Mesendoderm (in vitro differentiated cells): ENCODE measurements around the gene KCNF1.
A peak's percentile ranks its signal among the peaks of the same experiment; 100 is the strongest.

Source experiments
- DNase-seq: peaks from one replicate; pipeline ENCODE4 v3.0.0; 2013
- H2AK5ac ChIP-seq: 2 replicates; pipeline ENCODE4 v1.6.1; 2013; ENCODE audit warnings: low read length, inconsistent platforms
- H2BK120ac ChIP-seq: 2 replicates; pipeline ENCODE4 v1.6.1; 2013; ENCODE audit warnings: low read depth, mild to moderate bottlenecking, low read length, moderate library complexity, mixed read lengths
- H2BK15ac ChIP-seq: replicated peaks from 2 replicates; pipeline ENCODE4 v1.6.1; 2013; ENCODE audit warnings: low read depth, mild to moderate bottlenecking, moderate library complexity
- H2BK5ac ChIP-seq: 2 replicates; pipeline ENCODE4 v1.6.1; 2013; ENCODE audit warnings: low read length, inconsistent platforms
- H3K18ac ChIP-seq: 2 replicates; pipeline ENCODE4 v1.6.1; 2013; ENCODE audit warnings: mild to moderate bottlenecking, low read length, mixed read lengths
- H3K23ac ChIP-seq: one replicate; pipeline ENCODE4 v1.6.1; 2013; ENCODE audit warnings: low read length
- H3K27ac ChIP-seq: 2 replicates; pipeline ENCODE4 v1.5.1; 2013; ENCODE audit warnings: low read depth, mild to moderate bottlenecking, inconsistent platforms, low read length, moderate library complexity
- H3K27me3 ChIP-seq: 2 replicates; pipeline ENCODE4 v1.6.1; 2013; ENCODE audit warnings: low read length, control low read depth, mild to moderate bottlenecking, inconsistent platforms; ENCODE audit not compliant: insufficient read depth, poor library complexity
- H3K36me3 ChIP-seq: 2 replicates; pipeline ENCODE4 v1.6.1; 2013; ENCODE audit warnings: low read length, inconsistent platforms; ENCODE audit not compliant: control insufficient read depth, insufficient read depth
- H3K4ac ChIP-seq: one replicate; pipeline ENCODE4 v1.6.1; 2013; ENCODE audit warnings: low read depth, mild to moderate bottlenecking, low read length, moderate library complexity
- H3K4me1 ChIP-seq: 2 replicates; pipeline ENCODE4 v1.6.1; 2013; ENCODE audit warnings: low read depth, low read length, inconsistent platforms; ENCODE audit not compliant: control insufficient read depth
- H3K4me2 ChIP-seq: 2 replicates; pipeline ENCODE4 v1.6.1; 2013; ENCODE audit warnings: low read length
- H3K4me3 ChIP-seq: 2 replicates; pipeline ENCODE4 v1.5.1; 2013; ENCODE audit warnings: mild to moderate bottlenecking, low read length
- H3K56ac ChIP-seq: one replicate; pipeline ENCODE4 v1.6.1; 2013; ENCODE audit warnings: low read length
- H3K79me1 ChIP-seq: 2 replicates; pipeline ENCODE4 v1.6.1; 2013; ENCODE audit warnings: low read length, inconsistent platforms
- H3K79me2 ChIP-seq: 2 replicates; pipeline ENCODE4 v1.6.1; 2013; ENCODE audit warnings: mild to moderate bottlenecking, low read length; ENCODE audit not compliant: control insufficient read depth, insufficient read depth
- H3K9ac ChIP-seq: 2 replicates; pipeline ENCODE4 v1.6.1; 2013; ENCODE audit warnings: low read length, inconsistent platforms
- H4K5ac ChIP-seq: one replicate; pipeline ENCODE4 v1.6.1; 2013; ENCODE audit warnings: low read length
- H4K8ac ChIP-seq: one replicate; pipeline ENCODE4 v1.6.1; 2013; ENCODE audit warnings: low read depth, mild to moderate bottlenecking, control low read depth, low read length, moderate library complexity
- WGBS: extraction: QIAGEN DNeasy Blood & Tissue Kit; methylation state at CpG from one replicate; pipeline ENCODE4 v1.1.7; 2013; ENCODE audit warnings: low lambda C conversion rate, missing lambda C conversion rate; ENCODE audit not compliant: insufficient coverage; ENCODE audit errors: extremely low coverage; 5-methylcytosine and 5-hydroxymethylcytosine counted together

The KCNF1 gene

GRCh38 chr2:10894264-10894935, 17.3 kb upstream of the KCNF1 start:
- Histone ChIP-seq H3K79me1 (no peaks in the 10 kb centered on the region), H2BK15ac (no peak overlapping the region), H3K4ac (no peak overlapping the region), H4K5ac (no peak overlapping the region), H3K79me2 (no peaks in the 10 kb centered on the region), H3K4me1 (peaks cover 2% of the 10 kb centered on the region), H3K18ac (no peak overlapping the region), H4K8ac (no peak overlapping the region), H3K4me3 (no peak overlapping the region), H3K4me2 (no peak overlapping the region), H3K9ac (no peak overlapping the region), H2AK5ac (no peak overlapping the region), H3K23ac (no peak overlapping the region), H3K36me3 (no peaks in the 10 kb centered on the region), H3K56ac (no peak overlapping the region), H2BK120ac (no peak overlapping the region), H3K27ac (no peak overlapping the region), H3K27me3 (no peaks in the 10 kb centered on the region), H2BK5ac (no peak overlapping the region)
- peak; percentile 65 for DNase-seq
- WGBS = no CpG with 5 or more reads among the region's 4 CpGs

- no peak overlapping the region for H4K5ac ChIP-seq
- H3K36me3 ChIP-seq = no peaks in the 10 kb centered on the region
- H3K56ac ChIP-seq = no peak overlapping the region
- H4K8ac ChIP-seq = no peak overlapping the region
- H3K18ac ChIP-seq = no peak overlapping the region
- H2BK120ac ChIP-seq = no peak overlapping the region
- no peak overlapping the region for H3K23ac ChIP-seq
- no peaks in the 10 kb centered on the region for H3K79me2 ChIP-seq
- no peak overlapping the region for H3K27ac ChIP-seq
- H2BK15ac ChIP-seq = no peak overlapping the region
- no peak overlapping the region for H3K9ac ChIP-seq
- no CpG with 5 or more reads among the region's 2 CpGs for WGBS
- H2BK5ac ChIP-seq = no peak overlapping the region
- H3K4me2 ChIP-seq = no peak overlapping the region
- H3K79me1 ChIP-seq = no peaks in the 10 kb centered on the region
- no peak overlapping the region for H2AK5ac ChIP-seq
- no peak for DNase-seq
- H3K4ac ChIP-seq = no peak overlapping the region
- H3K4me3 ChIP-seq = no peak overlapping the region
- H3K4me1 ChIP-seq = peaks cover 2% of the 10 kb centered on the region
- H3K27me3 ChIP-seq = no peaks in the 10 kb centered on the region
Observed at GRCh38 chr2:10895231-10895630, 16.5 kb upstream of the KCNF1 start.

- Histone ChIP-seq H2AK5ac (no peak overlapping the region), H4K5ac (no peak overlapping the region), H3K4ac (no peak overlapping the region), H2BK15ac (no peak overlapping the region), H3K4me3 (no peak overlapping the region), H2BK120ac (no peak overlapping the region), H3K79me2 (no peaks in the 10 kb centered on the region), H3K56ac (no peak overlapping the region), H2BK5ac (no peak overlapping the region), H3K27me3 (no peaks in the 10 kb centered on the region), H3K36me3 (no peaks in the 10 kb centered on the region), H3K18ac (no peak overlapping the region), H3K79me1 (no peaks in the 10 kb centered on the region), H3K23ac (no peak overlapping the region), H3K4me1 (peaks cover 2% of the 10 kb centered on the region), H3K4me2 (no peak overlapping the region), H3K9ac (no peak overlapping the region), H4K8ac (no peak overlapping the region), H3K27ac (no peak overlapping the region)
- no peak for DNase-seq
- WGBS = no CpG with 5 or more reads among the region's 4 CpGs
Observed at GRCh38 chr2:10897956-10898355, 13.8 kb upstream of the KCNF1 start.

GRCh38 chr2:10900216-10901109, 11.3 kb upstream of the KCNF1 start:
- no peak overlapping the region for H2BK15ac ChIP-seq
- H4K5ac ChIP-seq = no peak overlapping the region
- no peaks in the 10 kb centered on the region for H3K27me3 ChIP-seq
- no peak overlapping the region for H3K27ac ChIP-seq
- H2BK120ac ChIP-seq = no peak overlapping the region
- no peak overlapping the region for H3K56ac ChIP-seq
- H3K23ac ChIP-seq = no peak overlapping the region
- H3K4ac ChIP-seq = no peak overlapping the region
- no CpG with 5 or more reads among the region's 10 CpGs for WGBS
- no peaks in the 10 kb centered on the region for H3K79me2 ChIP-seq
- no peak overlapping the region for H3K18ac ChIP-seq
- DNase-seq = no peak
- no peak overlapping the region for H3K4me2 ChIP-seq
- no peak overlapping the region for H2AK5ac ChIP-seq
- no peaks in the 10 kb centered on the region for H3K79me1 ChIP-seq
- no peak overlapping the region for H4K8ac ChIP-seq
- no peak overlapping the region for H2BK5ac ChIP-seq
- no peaks in the 10 kb centered on the region for H3K4me1 ChIP-seq
- no peak overlapping the region for H3K9ac ChIP-seq
- H3K4me3 ChIP-seq = no peak overlapping the region
- no peaks in the 10 kb centered on the region for H3K36me3 ChIP-seq

- H3K27me3 ChIP-seq = no peaks in the 10 kb centered on the region
- no peak overlapping the region for H2BK5ac ChIP-seq
- no peak overlapping the region for H2BK15ac ChIP-seq
- H3K36me3 ChIP-seq = no peaks in the 10 kb centered on the region
- DNase-seq = no peak
- H3K4me3 ChIP-seq = no peak overlapping the region
- no peak overlapping the region for H2AK5ac ChIP-seq
- H4K8ac ChIP-seq = no peak overlapping the region
- H3K27ac ChIP-seq = no peak overlapping the region
- H3K4me1 ChIP-seq = no peaks in the 10 kb centered on the region
- H3K4ac ChIP-seq = no peak overlapping the region
- H3K4me2 ChIP-seq = no peak overlapping the region
- H4K5ac ChIP-seq = no peak overlapping the region
- no CpG with 5 or more reads among the region's 12 CpGs for WGBS
- H2BK120ac ChIP-seq = no peak overlapping the region
- H3K79me2 ChIP-seq = no peaks in the 10 kb centered on the region
- H3K23ac ChIP-seq = no peak overlapping the region
- no peaks in the 10 kb centered on the region for H3K79me1 ChIP-seq
- H3K9ac ChIP-seq = no peak overlapping the region
- H3K56ac ChIP-seq = no peak overlapping the region
- no peak overlapping the region for H3K18ac ChIP-seq
Observed at GRCh38 chr2:10901160-10901939, 10.4 kb upstream of the KCNF1 start.
